ENCODE data around the gene UHMK1.

Gene UHMK1

DNA sequence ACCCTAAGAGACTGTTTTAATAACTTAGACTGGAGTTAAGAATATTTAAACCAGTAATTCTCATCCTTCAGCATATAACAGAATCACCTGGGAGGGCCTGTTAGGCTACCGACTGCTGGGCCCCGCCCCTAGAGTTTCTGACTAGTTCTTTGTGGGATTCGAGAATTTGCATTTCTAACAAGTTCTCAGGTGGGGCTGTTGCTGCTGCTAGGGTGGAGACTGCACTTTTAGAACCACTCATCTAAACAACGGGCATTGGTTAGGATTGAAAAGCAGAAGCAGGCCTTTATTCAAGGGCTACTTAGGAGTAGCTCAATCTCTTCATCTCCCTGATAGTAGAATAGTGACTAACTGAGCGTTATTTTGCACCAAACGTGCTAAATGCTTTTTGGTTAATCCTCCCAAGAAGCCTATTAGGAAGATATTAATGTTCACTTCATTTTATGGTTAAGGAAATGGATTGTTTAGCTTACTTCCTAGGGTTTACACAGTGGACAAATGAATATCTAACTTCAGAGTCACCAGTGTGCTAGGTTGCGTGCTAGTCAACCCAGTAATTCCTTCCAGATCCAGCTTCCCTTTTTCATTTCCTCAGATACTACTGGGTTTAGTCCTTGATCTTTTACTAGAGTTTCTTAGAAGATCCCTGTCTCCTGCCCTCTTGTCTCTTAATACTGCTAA lies 32.8 kb downstream of the UHMK1 start:
- DNase-seq: peak; percentile 99

GRCh38 chr1:162530988-162531319 lies 33.3 kb downstream of the UHMK1 start:
- no peak for DNase-seq

DNA sequence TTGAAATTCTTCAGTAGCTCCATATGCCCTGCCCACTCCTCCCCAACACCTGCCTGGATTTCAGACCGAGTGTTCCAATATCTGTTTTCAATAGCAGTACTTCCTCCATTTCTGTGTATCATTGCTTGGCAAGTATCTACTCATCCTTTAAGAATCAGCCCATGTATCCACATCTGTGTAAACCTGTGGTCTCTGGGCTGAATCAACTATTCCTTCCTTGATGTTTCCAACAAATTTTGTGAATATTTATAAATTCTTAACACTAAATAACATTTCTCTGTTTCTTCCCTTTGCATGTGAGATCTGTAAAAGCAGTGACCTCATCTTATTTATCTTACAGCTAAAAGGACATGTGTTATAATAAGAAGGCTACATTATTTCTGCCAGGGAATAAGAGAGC lies 37.9 kb downstream of the UHMK1 start:
- DNase-seq: no peak

DNA sequence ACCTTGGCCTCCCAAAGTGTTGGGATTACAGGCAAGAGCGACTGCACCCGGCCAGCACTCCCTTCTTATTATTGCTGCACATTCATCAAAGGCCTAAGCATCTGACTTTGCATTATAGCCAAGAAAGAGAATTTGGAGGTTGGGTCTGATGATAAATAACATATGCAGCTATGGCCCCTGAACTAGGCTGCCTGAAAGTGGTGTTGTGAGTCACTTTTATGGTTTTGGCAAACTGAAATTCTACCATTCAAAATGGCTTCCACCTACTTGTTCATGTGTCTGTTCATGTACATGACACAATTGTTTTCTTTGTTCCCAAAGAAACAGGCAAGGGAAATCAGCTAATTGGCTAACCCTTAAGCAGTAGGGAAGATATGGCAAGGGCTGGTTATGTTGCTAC lies 38.9 kb downstream of the UHMK1 start:
- DNase-seq: no peak

GRCh38 chr1:162537216-162537615 lies 39.6 kb downstream of the UHMK1 start:
- no peak for DNase-seq

DNA sequence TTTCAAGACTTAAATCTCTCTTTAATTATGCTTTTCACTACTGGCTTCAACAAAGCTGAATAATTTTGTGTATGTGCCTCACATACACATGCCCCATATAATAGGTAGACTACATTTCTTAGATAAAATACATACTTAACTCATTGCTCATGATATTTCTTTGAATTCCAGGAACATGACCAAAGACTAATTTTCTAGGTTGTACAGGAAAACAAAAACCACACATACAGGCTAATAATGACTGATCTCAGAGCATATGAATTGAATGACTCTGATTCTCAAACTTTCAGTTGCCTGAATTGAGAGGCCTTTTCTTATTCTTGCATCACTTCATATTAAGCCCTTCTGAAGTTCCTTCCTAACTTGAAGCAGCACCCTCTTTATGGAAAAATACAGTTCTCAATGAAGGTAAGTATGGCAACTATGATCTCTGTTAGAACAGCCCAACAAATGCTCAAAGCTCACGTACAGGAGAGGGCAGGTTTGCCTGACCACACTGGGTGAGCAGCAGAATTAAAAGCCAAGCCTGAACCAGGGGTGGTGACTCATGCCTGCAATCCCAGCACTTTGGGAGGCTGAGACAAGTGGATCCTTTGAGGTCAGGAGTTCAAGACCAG lies 41.3 kb downstream of the UHMK1 start:
- DNase-seq: no peak

GRCh38 chr1:162541619-162542141 lies 44.1 kb downstream of the UHMK1 start:
- no peak for DNase-seq

- DNase-seq: no peak
Observed at GRCh38 chr1:162543228-162543627, 45.6 kb downstream of the UHMK1 start.

GRCh38 chr1:162548170-162548569 lies 50.6 kb downstream of the UHMK1 start:
- no peak for DNase-seq

DNA sequence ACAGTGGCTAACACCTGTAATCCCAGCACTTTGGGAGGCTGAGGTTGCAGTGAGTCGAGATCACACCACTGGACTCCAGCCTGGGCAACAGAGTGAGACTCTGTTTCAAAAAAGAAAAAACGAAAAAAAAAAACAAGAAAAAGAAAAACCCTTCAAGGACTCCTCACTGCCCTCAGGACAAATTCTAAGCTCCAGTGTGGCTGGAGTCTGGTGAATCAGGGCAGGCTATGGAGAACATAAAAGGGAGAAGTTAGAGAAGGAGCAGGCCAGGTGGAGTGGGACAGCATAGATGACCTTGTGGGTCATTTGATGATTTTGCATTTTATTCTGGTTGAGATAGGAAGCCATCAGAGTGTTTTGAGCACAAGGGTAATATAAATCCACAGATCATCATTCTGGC lies 51.4 kb downstream of the UHMK1 start:
- no peak for DNase-seq

GRCh38 chr1:162550925-162551324 lies 53.3 kb downstream of the UHMK1 start:
- DNase-seq: no peak

- no peak for DNase-seq
Observed at GRCh38 chr1:162551969-162552683, 54.5 kb downstream of the UHMK1 start.

DNA sequence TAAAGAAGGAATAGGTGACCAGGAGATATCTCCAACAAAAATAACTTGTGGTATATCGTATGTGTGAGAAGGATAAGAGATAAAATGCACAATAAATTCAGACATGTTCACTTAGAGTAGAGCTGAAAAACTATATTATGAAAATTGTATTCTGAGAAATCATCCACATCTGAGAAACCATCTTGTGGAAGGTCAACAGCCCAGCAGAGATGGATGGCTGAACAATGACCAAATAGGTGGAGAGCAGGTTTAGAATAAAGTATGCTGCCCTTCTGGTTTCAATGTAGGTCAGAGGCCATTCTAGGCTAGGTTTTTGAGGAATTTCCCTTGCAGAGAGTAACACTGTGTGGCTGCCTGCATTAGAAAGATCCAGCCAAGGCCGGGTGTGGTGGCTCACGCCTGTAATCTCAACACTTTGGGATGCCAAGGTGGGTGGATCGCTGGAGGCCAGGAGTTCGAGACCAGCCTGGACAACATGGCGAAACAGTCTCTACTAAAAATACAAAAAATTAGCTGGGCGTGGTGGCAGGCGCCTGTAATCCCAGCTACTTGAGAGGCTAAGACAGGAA lies 55.1 kb downstream of the UHMK1 start:
- no peak for DNase-seq

DNA sequence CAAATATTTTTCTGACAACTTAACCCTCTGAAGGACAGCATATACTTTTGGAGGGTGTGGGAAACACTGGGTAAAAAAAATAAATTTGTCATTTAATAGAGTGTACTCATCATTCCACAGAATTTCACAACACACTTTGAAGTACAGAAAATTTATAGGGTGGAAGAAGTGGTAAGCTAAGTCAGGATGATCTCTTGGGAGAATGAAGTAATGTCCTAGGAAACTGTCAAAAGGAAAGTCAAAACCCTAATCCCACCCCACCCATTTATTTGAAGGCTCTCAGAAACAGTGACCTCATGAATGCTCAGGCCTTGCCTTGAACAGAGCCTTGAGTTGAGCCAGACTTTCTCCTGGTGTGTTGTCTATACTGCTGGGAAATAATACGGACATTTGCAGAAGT lies 56.6 kb downstream of the UHMK1 start:
- no peak for DNase-seq

DNA sequence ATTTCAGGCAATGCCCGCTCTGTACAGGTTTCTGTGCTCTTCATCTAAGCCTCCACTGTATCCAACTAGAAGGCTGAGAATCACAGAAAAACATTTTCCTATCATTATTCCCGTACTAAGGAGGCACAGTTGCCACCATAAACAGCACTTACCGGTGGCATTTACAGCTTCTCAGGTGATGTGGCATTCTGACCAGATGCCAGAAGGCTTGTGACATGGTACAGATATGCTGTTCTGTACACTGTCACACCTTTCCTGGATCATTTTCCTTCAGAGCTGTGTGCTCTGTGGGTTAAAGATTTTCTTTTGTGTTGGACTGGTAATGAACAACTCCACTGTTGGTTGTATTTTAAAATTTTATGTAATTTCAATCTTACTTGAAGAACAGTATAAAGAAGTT lies 59.9 kb downstream of the UHMK1 start:
- DNase-seq: no peak

- DNase-seq: peak; percentile 51
Observed at GRCh38 chr1:162560303-162561036, 62.9 kb downstream of the UHMK1 start.

GRCh38 chr1:162561037-162561615 lies 63.5 kb downstream of the UHMK1 start:
- peak; percentile 99 for DNase-seq

DNA sequence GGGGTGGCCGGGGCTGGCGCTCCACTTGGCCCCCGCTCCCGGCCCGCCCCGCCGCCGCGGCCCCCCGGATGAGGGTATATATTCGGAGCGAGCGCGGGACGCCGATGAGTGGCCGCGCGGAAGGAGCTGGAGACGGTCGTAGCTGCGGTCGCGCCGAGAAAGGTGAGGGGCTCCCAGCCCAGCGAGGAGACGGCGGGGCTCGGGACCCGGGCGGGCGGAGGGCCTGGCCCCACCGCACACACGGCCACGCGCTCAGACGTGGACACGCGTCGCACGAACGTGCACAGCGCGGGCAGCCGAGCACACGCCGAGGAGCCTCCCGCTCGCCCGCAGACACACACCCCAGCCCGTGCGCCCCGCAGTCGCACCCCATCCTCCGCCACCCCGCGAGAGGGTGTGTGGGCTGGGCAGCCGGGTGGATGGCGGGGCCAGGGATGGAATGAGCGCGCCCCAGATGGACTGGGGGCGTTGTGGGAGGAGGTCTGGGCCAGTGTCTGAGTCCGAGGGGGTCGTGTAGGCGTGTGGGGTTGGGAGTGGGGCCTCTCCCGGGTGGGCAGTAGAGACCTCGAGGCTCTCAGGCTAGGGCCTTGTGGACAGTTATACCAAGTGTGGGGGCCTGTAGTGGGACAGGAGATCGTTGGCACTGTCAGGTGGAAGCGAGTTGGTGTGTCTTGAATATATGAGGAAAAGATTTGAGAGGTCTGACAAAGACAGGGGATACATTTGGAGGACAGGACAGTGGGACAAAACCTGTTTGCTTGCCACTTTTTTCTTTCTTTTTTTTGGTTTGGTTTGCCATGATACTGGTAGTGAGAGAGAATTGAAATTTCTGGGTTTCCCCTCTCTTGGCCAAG lies 64.2 kb downstream of the UHMK1 start, which contains the start of gene UAP1:
UAP1 (plus strand) TSS at position 107 of the 854 bp plus-strand sequence. CDS start 4,347 bp downstream, outside the sequence.
- DNase-seq: peak; percentile 56

DNA sequence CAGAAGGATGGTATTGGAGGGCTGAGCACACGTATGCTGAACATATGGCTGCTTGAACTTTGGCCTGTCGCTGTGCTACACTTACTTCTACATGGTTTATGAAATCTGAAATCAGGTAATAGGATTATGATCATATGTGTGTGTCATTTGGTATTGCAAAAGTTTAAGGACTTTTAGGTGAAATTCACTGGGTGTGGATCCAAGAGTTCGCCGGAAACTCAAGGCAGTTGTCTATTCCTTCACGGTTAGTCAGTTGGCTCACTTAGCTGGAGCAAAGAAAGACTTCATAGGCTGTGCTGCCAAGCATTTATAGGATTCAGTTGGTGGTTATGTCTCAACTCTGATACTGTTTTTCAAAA lies 64.8 kb downstream of the UHMK1 start:
- DNase-seq: peak; percentile 65

DNA sequence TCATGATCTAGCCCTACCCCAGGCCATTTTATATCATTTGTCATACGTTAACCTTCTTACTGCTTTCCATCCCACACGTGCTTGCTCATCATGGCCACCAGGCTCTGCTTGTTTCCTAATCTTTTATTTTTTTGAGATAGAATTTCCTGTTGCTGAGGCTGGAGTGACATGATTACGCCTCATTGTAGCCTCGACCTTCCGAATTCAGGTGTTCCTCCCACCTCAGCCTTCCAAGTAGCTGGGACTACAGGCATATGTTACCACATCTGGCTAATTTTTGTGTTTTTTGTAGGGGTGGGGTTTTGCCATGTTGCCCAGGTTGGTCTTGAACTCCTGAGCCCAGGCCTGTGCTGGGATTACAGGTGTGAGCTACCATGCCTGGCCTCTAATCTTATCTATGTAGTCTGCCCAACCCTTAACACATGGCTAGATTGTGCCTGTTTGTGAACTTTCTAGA lies 67.2 kb downstream of the UHMK1 start:
- DNase-seq: no peak

DNA sequence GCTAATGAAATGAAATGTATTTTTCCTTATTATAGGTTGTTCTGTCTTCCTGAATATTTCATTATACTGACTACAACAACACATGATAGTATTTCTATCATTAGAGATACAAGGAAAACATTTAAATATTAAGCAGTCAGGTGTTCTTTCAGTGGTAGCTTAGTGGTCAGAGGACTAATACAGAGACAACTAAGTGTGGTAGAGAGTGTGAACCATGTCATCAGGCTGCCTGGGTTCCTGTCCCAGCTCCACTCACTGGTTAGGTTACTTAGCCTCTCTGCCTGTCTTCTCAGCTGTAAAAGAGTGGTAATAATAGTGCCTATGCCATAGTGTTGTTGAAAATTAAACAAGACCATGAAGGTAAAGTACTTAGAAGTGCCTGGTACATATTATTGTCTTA lies 67.8 kb downstream of the UHMK1 start:
- DNase-seq: no peak

- no peak for DNase-seq
Observed at GRCh38 chr1:162566870-162567269, 69.3 kb downstream of the UHMK1 start.

Data from NCI-H526 treated with DMSO at 0.1 percent for 48 hours (cell line).